ENCODE data around the gene MZF1.
"Not testable (repeated sequence)": the region's sequence is repeated elsewhere in the genome, so short reads cannot be mapped to it uniquely, and the experiment has no call there.

Gene MZF1

GRCh38 chr19:58554494-58555368 is 18.4 kb downstream of the MZF1 start, which contains the start of gene CHMP2A:
Gene CHMP2A, minus strand, starts transcription at chr19:58555105. Its CDS starts 893 bp downstream, at chr19:58554212.
- no peak for DNase-seq

GRCh38 chr19:58553799-58554493 is 19.2 kb downstream of the MZF1 start:
- no peak for DNase-seq

- DNase-seq, result no peak
These were observed 20.5 kb downstream of the MZF1 start for GRCh38 chr19:58552655-58553054.

GRCh38 chr19:58551577-58552471 is 21.3 kb downstream of the MZF1 start:
- no peak for DNase-seq

GRCh38 chr19:58551123-58551497 is 22.0 kb downstream of the MZF1 start:
- DNase-seq, result no peak

GRCh38 chr19:58550362-58551122 is 22.6 kb downstream of the MZF1 start:
- no peak for DNase-seq

GRCh38 chr19:58549664-58550361 is 23.3 kb downstream of the MZF1 start:
- no peak for DNase-seq

- no peak for DNase-seq
These were observed 24.1 kb downstream of the MZF1 start for GRCh38 chr19:58548859-58549663.

GRCh38 chr19:58547323-58548312 is 25.5 kb downstream of the MZF1 start:
- DNase-seq, result no peak

GRCh38 chr19:58546019-58546530 is 27.1 kb downstream of the MZF1 start:
- no peak for DNase-seq

GRCh38 chr19:58545286-58546018 is 27.7 kb downstream of the MZF1 start:
- no peak for DNase-seq

- no peak for DNase-seq
These were observed 28.4 kb downstream of the MZF1 start for GRCh38 chr19:58544591-58545285.

- DNase-seq, result no peak
These were observed 29.1 kb downstream of the MZF1 start, which contains the start of gene TRIM28 for GRCh38 chr19:58543826-58544590. Gene TRIM28, plus strand, starts transcription at chr19:58544064. Its CDS starts 694 bp downstream, at chr19:58544758.

- not testable (repeated sequence) for DNase-seq
These were observed 30.3 kb downstream of the MZF1 start for GRCh38 chr19:58542641-58543372.

GRCh38 chr19:58539169-58539559 is 34.0 kb downstream of the MZF1 start:
- DNase-seq, result not testable (repeated sequence)

Data from NCI-H446 (cell line).